ENCODE measurements around the gene SHLD1. TPM values are rescaled to one million over a fixed set of nuclear protein-coding genes. Genes with fewer than 3 reads are reported as not detected.
"Not testable (repeated sequence)": the region's sequence is repeated elsewhere in the genome, so short reads cannot be mapped to it uniquely, and the experiment has no call there.

SHLD1 gene, protein sequence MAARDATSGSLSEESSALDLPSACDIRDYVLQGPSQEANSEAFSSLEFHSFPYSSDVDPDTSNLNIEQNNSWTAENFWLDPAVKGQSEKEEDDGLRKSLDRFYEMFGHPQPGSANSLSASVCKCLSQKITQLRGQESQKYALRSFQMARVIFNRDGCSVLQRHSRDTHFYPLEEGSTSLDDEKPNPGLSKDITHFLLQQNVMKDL
- 8.3 TPM for polyA plus RNA-seq (2013)

DNA sequence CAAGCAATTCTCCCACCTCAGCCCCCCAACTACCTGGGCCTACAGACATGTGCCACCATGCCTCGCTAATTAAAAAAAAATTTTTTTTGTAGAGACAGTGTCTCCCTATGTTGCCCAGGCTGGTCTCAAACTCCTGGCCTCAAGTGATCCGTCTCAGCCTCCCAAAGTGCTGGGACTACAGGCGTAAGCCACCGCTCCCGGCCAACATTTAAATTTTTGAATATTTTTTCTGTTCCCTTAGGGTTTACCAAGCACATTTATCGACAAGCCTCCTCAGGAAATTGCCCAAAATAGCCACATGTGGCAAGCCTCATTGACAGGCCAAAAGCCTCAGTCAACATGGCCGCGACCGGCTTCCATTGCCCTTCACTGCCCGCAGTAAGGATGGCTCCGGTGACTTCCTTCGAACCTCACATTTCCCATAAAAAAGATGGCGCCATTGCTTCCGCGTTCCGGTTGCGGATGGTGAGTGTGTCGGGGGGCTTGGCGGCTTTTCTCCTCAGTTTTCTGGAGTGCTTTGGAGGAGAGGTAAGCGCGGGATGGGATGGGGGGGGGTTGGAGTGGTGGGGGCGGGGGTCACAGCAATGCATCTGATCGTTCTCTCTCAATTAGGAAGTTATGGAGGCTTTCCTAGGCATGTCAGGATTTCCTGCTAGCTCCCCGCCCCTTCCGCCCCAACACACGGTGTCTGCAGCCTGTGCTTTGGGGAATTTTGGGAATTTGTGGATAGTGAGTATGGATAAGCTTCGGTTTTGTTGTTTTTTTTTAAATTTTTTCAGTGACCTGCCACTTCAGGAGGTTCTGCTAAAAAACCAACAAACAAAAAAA, at the start of gene SHLD1:
Gene SHLD1 (plus strand): TSS at position 450 of the 828 bp plus-strand sequence. CDS start 22,465 bp downstream, outside the sequence.
- Histone ChIP-seq H3K27ac (ENCODE audit: insufficient read depth in 1 of 2, low read depth in 1 of 2, low read length in 2 of 2, poor library complexity in 1 of 2, severe bottlenecking in 2 of 2) (peak within 1 kb of the TSS; percentile 40 to 83), H3K27me3 (replicated peaks in 2 of 5; ENCODE audit: control insufficient read depth in 4 of 5, insufficient read depth in 5 of 5, low read length in 4 of 5) (no peaks in the 10 kb centered on the region), H3K4me1 (ENCODE audit: control extremely low read depth in 1 of 4, control insufficient read depth in 4 of 4, insufficient read depth in 4 of 4, low read length in 3 of 4) (peaks cover 0 to 9% (median 6%) of the 10 kb centered on the region in 4 experiments), H3K36me3 (ENCODE audit: control insufficient read depth in 4 of 4, insufficient read depth in 4 of 4, low read length in 3 of 4) (no peaks in the 10 kb centered on the region), H3K9me3 (ENCODE audit: control extremely low read depth in 1 of 5, control insufficient read depth in 4 of 5, insufficient read depth in 2 of 5, low read depth in 1 of 5, low read length in 4 of 5) (no peaks in the 10 kb centered on the region), H3K4me3 (ENCODE audit: control insufficient read depth in 1 of 7, extremely low read depth in 1 of 7, insufficient read depth in 4 of 7, low read depth in 2 of 7, low read length in 6 of 7) (peak within 1 kb of the TSS; percentile 43 to 96 (median 87))
- 33% methylated on average over 12 of the region's 27 CpGs for WGBS (ENCODE audit: insufficient coverage)
- CTCF ChIA-PET = interaction anchor here (1.4 kb wide), 1 partner anchor 9 kb away, joined by 4 read pairs; no protein-coding TSS in a partner anchor
- peak; percentile 87 to 90 (median 90) for DNase-seq
- POLR2A ChIA-PET = interaction anchor here (0.6 kb wide), 1 partner anchor 257 kb away, joined by 3 read pairs; no protein-coding TSS in a partner anchor

DNA sequence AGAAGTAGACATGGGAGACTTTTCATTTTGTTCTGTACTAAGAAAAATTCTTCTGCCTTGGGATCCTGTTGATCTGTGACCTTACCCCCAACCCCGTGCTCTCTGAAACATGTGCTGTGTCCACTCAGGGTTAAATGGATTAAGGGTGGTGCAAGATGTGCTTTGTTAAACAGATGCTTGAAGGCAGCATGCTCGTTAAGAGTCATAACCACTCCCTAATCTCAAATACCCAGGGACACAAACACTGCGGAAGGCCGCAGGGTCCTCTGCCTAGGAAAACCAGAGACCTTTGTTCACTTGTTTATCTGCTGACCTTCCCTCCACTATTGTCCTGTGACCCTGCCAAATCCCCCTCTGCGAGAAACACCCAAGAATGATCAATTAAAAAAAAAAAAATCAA, 47.9 kb upstream of the SHLD1 start:
- H3K9me3 ChIP-seq (ENCODE audit: control extremely low read depth in 1 of 5, control insufficient read depth in 4 of 5, insufficient read depth in 2 of 5, low read depth in 1 of 5, low read length in 4 of 5); H3K27me3 ChIP-seq (replicated peaks in 2 of 5; ENCODE audit: control insufficient read depth in 4 of 5, insufficient read depth in 5 of 5, low read length in 4 of 5); CTCF ChIA-PET; DNase-seq; H3K27ac ChIP-seq (ENCODE audit: insufficient read depth in 1 of 2, low read depth in 1 of 2, low read length in 2 of 2, poor library complexity in 1 of 2, severe bottlenecking in 2 of 2); H3K4me3 ChIP-seq (ENCODE audit: control insufficient read depth in 1 of 7, extremely low read depth in 1 of 7, insufficient read depth in 4 of 7, low read depth in 2 of 7, low read length in 6 of 7); H3K36me3 ChIP-seq (ENCODE audit: control insufficient read depth in 4 of 4, insufficient read depth in 4 of 4, low read length in 3 of 4); H3K4me1 ChIP-seq (ENCODE audit: control extremely low read depth in 1 of 4, control insufficient read depth in 4 of 4, insufficient read depth in 4 of 4, low read length in 3 of 4); POLR2A ChIA-PET: not testable (repeated sequence)
- no CpG with 5 or more reads among the region's 5 CpGs for WGBS (ENCODE audit: insufficient coverage)

DNA sequence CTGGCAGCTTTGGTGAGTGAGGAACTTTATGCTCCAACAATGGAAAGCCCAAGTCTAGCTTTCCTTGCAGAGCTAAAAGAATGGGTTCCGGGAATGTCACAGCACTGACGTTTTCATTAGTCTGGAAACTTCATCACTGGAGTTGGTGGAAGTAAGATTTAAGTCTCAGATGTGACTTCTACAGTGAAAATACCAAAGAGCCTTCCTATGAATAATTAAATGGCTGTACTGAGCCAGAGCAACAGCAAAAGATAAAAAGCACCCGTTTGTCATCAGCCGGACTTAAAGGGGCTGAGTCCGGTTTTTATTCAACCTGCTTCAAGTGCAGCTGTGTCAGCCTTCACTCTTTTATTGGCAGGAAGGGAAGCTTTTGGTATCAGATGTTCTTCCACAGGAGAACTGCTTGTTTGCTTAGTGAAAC, 46.5 kb upstream of the SHLD1 start:
- ChIA-PET POLR2A (no interaction called here), CTCF (interaction anchor here (0.6 to 0.7 kb wide), 2 partner anchors 16 to 315 kb away, joined by 3 read pairs; no protein-coding TSS in a partner anchor)
- Histone ChIP-seq H3K9me3 (ENCODE audit: control extremely low read depth in 1 of 5, control insufficient read depth in 4 of 5, insufficient read depth in 2 of 5, low read depth in 1 of 5, low read length in 4 of 5) (no peaks in the 10 kb centered on the region), H3K4me3 (ENCODE audit: control insufficient read depth in 1 of 7, extremely low read depth in 1 of 7, insufficient read depth in 4 of 7, low read depth in 2 of 7, low read length in 6 of 7) (no peak overlapping the region), H3K4me1 (ENCODE audit: control extremely low read depth in 1 of 4, control insufficient read depth in 4 of 4, insufficient read depth in 4 of 4, low read length in 3 of 4) (no peaks in the 10 kb centered on the region), H3K27me3 (replicated peaks in 2 of 5; ENCODE audit: control insufficient read depth in 4 of 5, insufficient read depth in 5 of 5, low read length in 4 of 5) (peaks cover 0 to 7% (median 0%) of the 10 kb centered on the region in 5 experiments), H3K27ac (ENCODE audit: insufficient read depth in 1 of 2, low read depth in 1 of 2, low read length in 2 of 2, poor library complexity in 1 of 2, severe bottlenecking in 2 of 2) (no peak overlapping the region), H3K36me3 (ENCODE audit: control insufficient read depth in 4 of 4, insufficient read depth in 4 of 4, low read length in 3 of 4) (no peaks in the 10 kb centered on the region)
- no peak for DNase-seq
- 83% methylated on average over 3 of the region's 5 CpGs for WGBS (ENCODE audit: insufficient coverage)

DNA sequence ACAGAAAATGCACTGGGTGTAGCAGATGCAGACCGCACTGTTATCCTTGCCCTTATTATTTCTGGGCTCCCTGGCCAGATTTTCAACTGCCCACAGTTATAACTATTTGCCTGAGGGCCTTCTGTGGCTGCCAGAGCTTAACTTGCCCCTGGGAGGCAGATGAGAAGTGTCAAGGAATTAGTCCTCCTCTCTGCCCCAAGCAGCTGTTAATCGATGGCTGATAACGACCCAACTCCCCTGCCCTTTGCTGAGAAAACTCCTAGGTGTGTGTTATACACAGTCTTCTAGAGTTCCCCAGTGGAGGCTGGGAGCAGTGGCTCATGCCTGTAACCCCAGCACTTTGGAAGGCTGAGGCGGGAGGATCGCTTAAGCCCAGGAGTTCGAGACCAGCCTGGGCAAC, 44.4 kb upstream of the SHLD1 start:
- ChIA-PET CTCF (interaction anchor here (1.6 kb wide), 1 partner anchor 9 kb away, joined by 3 read pairs; no protein-coding TSS in a partner anchor), POLR2A (no interaction called here)
- DNase-seq = no peak
- WGBS (ENCODE audit: insufficient coverage) = 93% methylated on average over 6 of the region's 6 CpGs
- H3K4me1 ChIP-seq (ENCODE audit: control extremely low read depth in 1 of 4, control insufficient read depth in 4 of 4, insufficient read depth in 4 of 4, low read length in 3 of 4) = no peaks in the 10 kb centered on the region
- no peaks in the 10 kb centered on the region for H3K36me3 ChIP-seq (ENCODE audit: control insufficient read depth in 4 of 4, insufficient read depth in 4 of 4, low read length in 3 of 4)
- no peaks in the 10 kb centered on the region for H3K9me3 ChIP-seq (ENCODE audit: control extremely low read depth in 1 of 5, control insufficient read depth in 4 of 5, insufficient read depth in 2 of 5, low read depth in 1 of 5, low read length in 4 of 5)
- no peak overlapping the region for H3K4me3 ChIP-seq (ENCODE audit: control insufficient read depth in 1 of 7, extremely low read depth in 1 of 7, insufficient read depth in 4 of 7, low read depth in 2 of 7, low read length in 6 of 7)
- peaks cover 0 to 7% (median 0%) of the 10 kb centered on the region in 5 experiments for H3K27me3 ChIP-seq (replicated peaks in 2 of 5; ENCODE audit: control insufficient read depth in 4 of 5, insufficient read depth in 5 of 5, low read length in 4 of 5)
- no peak overlapping the region for H3K27ac ChIP-seq (ENCODE audit: insufficient read depth in 1 of 2, low read depth in 1 of 2, low read length in 2 of 2, poor library complexity in 1 of 2, severe bottlenecking in 2 of 2)

DNA sequence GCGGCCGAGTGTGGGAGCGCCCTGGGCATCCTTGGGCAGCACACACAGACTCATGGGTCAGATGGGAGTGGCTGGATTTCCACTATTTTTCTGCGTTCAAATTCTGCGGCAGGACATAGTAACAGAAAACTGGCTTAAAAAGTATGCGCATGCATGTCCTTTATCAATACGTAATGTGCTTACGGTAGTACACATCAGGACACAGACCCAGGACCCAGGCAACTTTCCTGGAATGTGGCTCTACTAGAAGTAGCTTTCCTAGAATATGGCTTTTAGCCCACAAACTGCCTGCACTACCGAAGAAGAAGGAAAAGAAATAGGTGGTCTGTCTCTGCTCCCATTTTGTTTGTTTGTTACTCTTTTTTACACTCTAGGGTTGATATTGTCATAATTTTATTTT, 43.4 kb upstream of the SHLD1 start:
- no peak overlapping the region for H3K27ac ChIP-seq (ENCODE audit: insufficient read depth in 1 of 2, low read depth in 1 of 2, low read length in 2 of 2, poor library complexity in 1 of 2, severe bottlenecking in 2 of 2)
- no peaks in the 10 kb centered on the region for H3K9me3 ChIP-seq (ENCODE audit: control extremely low read depth in 1 of 5, control insufficient read depth in 4 of 5, insufficient read depth in 2 of 5, low read depth in 1 of 5, low read length in 4 of 5)
- H3K4me1 ChIP-seq (ENCODE audit: control extremely low read depth in 1 of 4, control insufficient read depth in 4 of 4, insufficient read depth in 4 of 4, low read length in 3 of 4) = no peaks in the 10 kb centered on the region
- CTCF ChIA-PET = no interaction called here
- no peak overlapping the region for H3K4me3 ChIP-seq (ENCODE audit: control insufficient read depth in 1 of 7, extremely low read depth in 1 of 7, insufficient read depth in 4 of 7, low read depth in 2 of 7, low read length in 6 of 7)
- POLR2A ChIA-PET = no interaction called here
- 95% methylated on average over 5 of the region's 9 CpGs for WGBS (ENCODE audit: insufficient coverage)
- DNase-seq = no peak
- H3K36me3 ChIP-seq (ENCODE audit: control insufficient read depth in 4 of 4, insufficient read depth in 4 of 4, low read length in 3 of 4) = no peaks in the 10 kb centered on the region
- peaks cover 0 to 7% (median 0%) of the 10 kb centered on the region in 5 experiments for H3K27me3 ChIP-seq (replicated peaks in 2 of 5; ENCODE audit: control insufficient read depth in 4 of 5, insufficient read depth in 5 of 5, low read length in 4 of 5)

DNA sequence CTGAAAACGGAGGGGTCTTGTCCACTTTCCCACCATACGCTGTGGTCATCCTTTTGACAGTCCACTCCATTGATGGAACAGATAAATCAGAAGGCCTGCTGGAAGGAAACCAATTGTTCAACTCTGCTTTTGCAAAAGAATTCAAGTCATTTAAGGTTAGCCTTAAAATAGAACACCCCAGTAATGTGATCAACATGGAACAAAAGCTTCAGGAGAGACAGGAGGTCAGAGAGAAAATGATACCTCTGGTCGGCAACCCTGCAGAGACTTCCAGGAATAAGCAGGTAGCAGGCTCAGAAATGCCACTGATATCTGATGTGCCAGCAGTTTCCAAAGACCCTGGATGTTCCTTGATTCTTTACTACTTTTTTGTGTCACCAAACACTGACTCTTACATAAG, 39.6 kb upstream of the SHLD1 start:
- ChIA-PET POLR2A (no interaction called here), CTCF (interaction anchor here (0.6 kb wide), 1 partner anchor 68 kb away, joined by 3 read pairs; no protein-coding TSS in a partner anchor)
- no peak overlapping the region for H3K4me3 ChIP-seq (ENCODE audit: control insufficient read depth in 1 of 7, extremely low read depth in 1 of 7, insufficient read depth in 4 of 7, low read depth in 2 of 7, low read length in 6 of 7)
- H3K4me1 ChIP-seq (ENCODE audit: control extremely low read depth in 1 of 4, control insufficient read depth in 4 of 4, insufficient read depth in 4 of 4, low read length in 3 of 4) = peaks cover 0 to 10% (median 5%) of the 10 kb centered on the region in 4 experiments
- DNase-seq = no peak
- H3K9me3 ChIP-seq (ENCODE audit: control extremely low read depth in 1 of 5, control insufficient read depth in 4 of 5, insufficient read depth in 2 of 5, low read depth in 1 of 5, low read length in 4 of 5) = peaks cover 0 to 4% (median 0%) of the 10 kb centered on the region in 5 experiments
- H3K36me3 ChIP-seq (ENCODE audit: control insufficient read depth in 4 of 4, insufficient read depth in 4 of 4, low read length in 3 of 4) = no peaks in the 10 kb centered on the region
- WGBS (ENCODE audit: insufficient coverage) = 80% methylated on average over 3 of the region's 3 CpGs
- H3K27ac ChIP-seq (ENCODE audit: insufficient read depth in 1 of 2, low read depth in 1 of 2, low read length in 2 of 2, poor library complexity in 1 of 2, severe bottlenecking in 2 of 2) = no peak overlapping the region
- peaks cover 0 to 7% (median 0%) of the 10 kb centered on the region in 5 experiments for H3K27me3 ChIP-seq (replicated peaks in 2 of 5; ENCODE audit: control insufficient read depth in 4 of 5, insufficient read depth in 5 of 5, low read length in 4 of 5)
